ENCODE results near the gene SLK.

SLK gene

GRCh38 chr10:103941801-103942200 lies 25.1 kb upstream of the SLK start:
- no peak for DNase-seq (ENCODE audit: low read depth in 2 of 2)

GRCh38 chr10:103942866-103943265 lies 24.1 kb upstream of the SLK start:
- DNase-seq (ENCODE audit: low read depth in 2 of 2) = no peak

GRCh38 chr10:103947799-103948516 lies 19.0 kb upstream of the SLK start:
- no peak for DNase-seq (ENCODE audit: low read depth in 2 of 2)

GRCh38 chr10:103949728-103950127 lies 17.2 kb upstream of the SLK start:
- DNase-seq (ENCODE audit: low read depth in 2 of 2) = no peak

- DNase-seq (ENCODE audit: low read depth in 2 of 2) = no peak
These were observed 15.8 kb upstream of the SLK start for GRCh38 chr10:103951183-103951582.

- DNase-seq (ENCODE audit: low read depth in 2 of 2) = no peak
These were observed 15.0 kb upstream of the SLK start for GRCh38 chr10:103951942-103952341.

- no peak for DNase-seq (ENCODE audit: low read depth in 2 of 2)
These were observed 12.4 kb upstream of the SLK start for GRCh38 chr10:103954543-103954942.

- DNase-seq (ENCODE audit: low read depth in 2 of 2) = no peak
These were observed 7.9 kb upstream of the SLK start for GRCh38 chr10:103958996-103959395.

- DNase-seq (ENCODE audit: low read depth in 2 of 2) = no peak
These were observed 6.8 kb upstream of the SLK start for GRCh38 chr10:103960103-103960502.

- no peak for DNase-seq (ENCODE audit: low read depth in 2 of 2)
These were observed 620 bp downstream of the SLK start for GRCh38 chr10:103967448-103968071.

GRCh38 chr10:103968441-103969391 lies 1.8 kb downstream of the SLK start:
- DNase-seq (ENCODE audit: low read depth in 2 of 2) = no peak

- no peak for DNase-seq (ENCODE audit: low read depth in 2 of 2)
These were observed 2.5 kb downstream of the SLK start for GRCh38 chr10:103969436-103969835.

- no peak for DNase-seq (ENCODE audit: low read depth in 2 of 2)
These were observed 3.1 kb downstream of the SLK start for GRCh38 chr10:103969857-103970627.

- DNase-seq (ENCODE audit: low read depth in 2 of 2) = no peak
These were observed 8.2 kb downstream of the SLK start for GRCh38 chr10:103975169-103975568.

GRCh38 chr10:103977204-103977603 lies 10.3 kb downstream of the SLK start:
- no peak for DNase-seq (ENCODE audit: low read depth in 2 of 2)

GRCh38 chr10:103979530-103979929 lies 12.6 kb downstream of the SLK start:
- no peak for DNase-seq (ENCODE audit: low read depth in 2 of 2)

- DNase-seq (ENCODE audit: low read depth in 2 of 2) = no peak
These were observed 13.5 kb downstream of the SLK start for GRCh38 chr10:103980288-103980906.

- no peak for DNase-seq (ENCODE audit: low read depth in 2 of 2)
These were observed 15.7 kb downstream of the SLK start for GRCh38 chr10:103982639-103983038.

- DNase-seq (ENCODE audit: low read depth in 2 of 2) = no peak
These were observed 16.5 kb downstream of the SLK start for GRCh38 chr10:103983367-103983911.

- no peak for DNase-seq (ENCODE audit: low read depth in 2 of 2)
These were observed 18.8 kb downstream of the SLK start for GRCh38 chr10:103985726-103986125.

- DNase-seq (ENCODE audit: low read depth in 2 of 2) = no peak
These were observed 19.4 kb downstream of the SLK start for GRCh38 chr10:103986360-103986759.

Measured in stimulated activated CD8-positive, alpha-beta memory T cell treated with anti-CD3 and anti-CD28 coated beads, Interleukin-7, amount 100 ng/mL, for 1 hour (primary cell).